NCI-H146 treated with DMSO at 0.1 percent for 48 hours (cell line): Measurements from ENCODE around the gene SLC49A4.

Source experiments
- DNase-seq: peaks from one replicate; lab custom pipeline; 2025; ENCODE audit not compliant: unreplicated experiment; lab: John Stamatoyannopoulos, UW

SLC49A4 gene

GRCh38 chr3:122928396-122929187 is 133.7 kb downstream of the SLC49A4 start:
- DNase-seq: no peak

DNA sequence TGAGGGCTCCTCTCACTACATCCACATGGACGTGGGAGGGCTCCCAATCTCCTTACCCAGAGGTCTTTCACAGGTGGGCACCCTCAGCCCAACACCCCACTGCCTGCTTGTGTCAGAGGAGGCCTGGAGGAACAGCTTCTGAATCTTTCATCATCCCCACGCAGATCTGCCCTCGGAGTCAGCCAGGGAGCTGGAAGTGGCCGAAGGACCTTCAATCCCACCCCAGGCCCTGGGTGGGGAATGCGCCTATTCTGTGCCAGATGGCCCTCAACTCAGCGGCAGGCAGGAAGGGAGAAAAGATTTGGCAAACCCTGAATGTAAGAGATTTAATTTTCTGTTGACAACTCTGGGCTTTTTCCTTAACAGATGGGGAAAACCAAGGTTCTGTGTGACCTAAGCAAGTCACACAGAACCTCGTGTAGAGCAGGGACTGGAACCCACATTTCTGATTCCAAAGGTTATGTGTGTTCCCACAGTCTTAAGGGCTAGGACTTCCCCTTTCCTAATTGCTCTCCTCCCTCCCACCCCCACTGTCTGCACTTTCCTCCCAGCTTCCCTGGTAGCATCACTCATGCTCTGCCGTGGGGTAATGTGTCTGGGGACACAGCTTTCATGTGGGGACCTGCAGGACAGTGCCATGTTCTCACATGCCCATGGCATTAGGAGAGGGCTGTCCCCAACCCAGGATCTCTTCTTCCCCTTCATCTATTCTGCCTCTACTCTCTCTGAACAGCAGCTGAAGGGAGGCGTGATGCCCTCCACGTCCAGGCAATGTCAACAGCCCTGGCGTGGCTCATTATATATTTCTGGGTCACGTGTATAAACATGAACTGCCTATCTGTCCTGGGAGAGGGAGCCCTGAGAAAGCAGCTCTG is 134.6 kb downstream of the SLC49A4 start:
- no peak for DNase-seq

- DNase-seq: no peak
Observed at GRCh38 chr3:122930063-122930997, 135.5 kb downstream of the SLC49A4 start.
